A673 (cell line): ENCODE data around the gene FRMD1. TPM values are rescaled to one million over a fixed set of nuclear protein-coding genes. Genes with fewer than 3 reads are reported as not detected.

ENCODE experiments used
- BruUV-seq: library from RNA; stranded (reverse); fragments of 400-500 nt; replicated peaks from 2 replicates; lab custom pipeline; 2021; lab: Mats Ljungman, UMichigan
- CTCF ChIA-PET: fragments of 300-600 bp; sonication (Branson Sonifier 250); formaldehyde crosslinking; loops from one replicate; lab custom pipeline; 2022; ENCODE audit warnings: antibody characterized with exemption; lab: Charles Lee
- POLR2A ChIA-PET: fragments of 300-600 bp; sonication (Branson Sonifier 250); formaldehyde crosslinking; loops from one replicate; lab custom pipeline; 2022; ENCODE audit warnings: antibody characterized with exemption; ENCODE audit not compliant: low non-redundant PET; lab: Charles Lee
- DNase-seq: peaks from one replicate; pipeline ENCODE4 v3.0.0-alpha.2; 2015; ENCODE audit warnings: low spot score
- H3K27ac ChIP-seq: fragments of 200-600 bp; sonication (generic); 2 replicates; pipeline ENCODE4 v1.5.1; 2016; ENCODE audit warnings: mixed run types, low read depth, mild to moderate bottlenecking, mixed read lengths, antibody characterized with exemption, low read length; ENCODE audit not compliant: poor library complexity, severe bottlenecking
- H3K27me3 ChIP-seq: fragments of 200-600 bp; sonication (generic); replicated peaks from 2 replicates; pipeline ENCODE4 v1.6.1; 2017; ENCODE audit warnings: mixed run types, low read depth, mild to moderate bottlenecking, mixed read lengths, antibody characterized with exemption, low read length; ENCODE audit not compliant: insufficient read depth, poor library complexity
- H3K36me3 ChIP-seq: fragments of 200-600 bp; sonication (generic); 2 replicates; pipeline ENCODE4 v1.6.1; 2016; ENCODE audit warnings: mixed run types, mild to moderate bottlenecking, mixed read lengths, antibody characterized with exemption, low read length; ENCODE audit not compliant: insufficient read depth, poor library complexity, severe bottlenecking
- H3K4me1 ChIP-seq: fragments of 200-600 bp; sonication (generic); 2 replicates; pipeline ENCODE4 v1.6.1; 2017; ENCODE audit warnings: mixed run types, mild to moderate bottlenecking, mixed read lengths, antibody characterized with exemption, low read length; ENCODE audit not compliant: insufficient read depth, poor library complexity, severe bottlenecking
- H3K4me3 ChIP-seq: fragments of 200-600 bp; sonication (generic); 2 replicates; pipeline ENCODE4 v1.5.1; 2016; ENCODE audit warnings: low read depth, mixed run types, mild to moderate bottlenecking, mixed read lengths, low read length; ENCODE audit not compliant: poor library complexity, severe bottlenecking
- H3K9me3 ChIP-seq: fragments of 200-600 bp; sonication (generic); 2 replicates; pipeline ENCODE4 v1.6.1; 2016; ENCODE audit warnings: mixed run types, low read depth, mild to moderate bottlenecking, mixed read lengths, antibody characterized with exemption, low read length; ENCODE audit not compliant: poor library complexity, severe bottlenecking
- CTCF ChIP-seq: fragments of 300-800, 200-600 bp; sonication (generic); conservative IDR thresholded peaks from 2 replicates; pipeline ENCODE4 v1.5.1; 2017; ENCODE audit warnings: low read depth, mild to moderate bottlenecking, antibody characterized with exemption, low read length, moderate library complexity, mixed read lengths
- EZH2 ChIP-seq: fragments of 200-600 bp; sonication (generic); IDR thresholded peaks from 2 replicates; pipeline ENCODE4 v1.6.1; 2017; ENCODE audit warnings: borderline replicate concordance, low read depth, mild to moderate bottlenecking, mixed read lengths, antibody characterized with exemption, low read length; ENCODE audit not compliant: poor library complexity, severe bottlenecking
- intact Hi-C: fragments of 100-400 bp; cut with micrococcal nuclease; formaldehyde crosslinking; loops from one replicate; pipeline ENCODE4 v1.10.0; 2022; ENCODE audit not compliant: unreplicated experiment
- total RNA-seq: library from RNA; stranded (reverse); gene quantifications from 2 replicates; pipeline ENCODE4 v1.2.3, GENCODE V29; 2021

The FRMD1 gene
- total RNA-seq, 1 experiment from 2014 or later = not detected

GRCh38 chr6:168030908-168031307 is 48.1 kb downstream of the FRMD1 start:
- H3K9me3 ChIP-seq = no peaks in the 10 kb centered on the region
- no peak for TF ChIP-seq CTCF
- TF ChIP-seq EZH2 = no peak
- ChIA-PET CTCF (no interaction called here), POLR2A (no interaction called here)
- H3K4me3 ChIP-seq = no peak overlapping the region
- intact Hi-C loops = no loop called here
- H3K4me1 ChIP-seq = peaks cover 17% of the 10 kb centered on the region
- DNase-seq = no peak
- no TSS peak for BruUV-seq
- no peak overlapping the region for H3K27ac ChIP-seq
- H3K27me3 ChIP-seq = no peaks in the 10 kb centered on the region
- H3K36me3 ChIP-seq = no peaks in the 10 kb centered on the region

- intact Hi-C loops = no loop called here
- CTCF ChIA-PET = no interaction called here
Measured at GRCh38 chr6:168030218-168030746, 48.7 kb downstream of the FRMD1 start.

GRCh38 chr6:168029459-168030217 is 49.4 kb downstream of the FRMD1 start:
- Histone ChIP-seq H3K9me3 (no peaks in the 10 kb centered on the region), H3K4me1 (peaks cover 14% of the 10 kb centered on the region), H3K36me3 (no peaks in the 10 kb centered on the region), H3K27ac (no peak overlapping the region), H3K4me3 (no peak overlapping the region), H3K27me3 (no peaks in the 10 kb centered on the region)
- CTCF ChIA-PET = no interaction called here
- no TSS peak for BruUV-seq
- POLR2A ChIA-PET = no interaction called here
- DNase-seq = no peak
- TF ChIP-seq EZH2 = no peak
- no peak for TF ChIP-seq CTCF
- intact Hi-C loops = no loop called here

More at GRCh38 chr6:168030218-168030746, 48.7 kb downstream of the FRMD1 start:
- no peaks in the 10 kb centered on the region for H3K36me3 ChIP-seq
- no peak for TF ChIP-seq CTCF
- no peak for TF ChIP-seq EZH2
- BruUV-seq = no TSS peak
- H3K27ac ChIP-seq = no peak overlapping the region
- H3K4me3 ChIP-seq = no peak overlapping the region
- H3K4me1 ChIP-seq = peaks cover 17% of the 10 kb centered on the region
- no peak for DNase-seq
- H3K27me3 ChIP-seq = no peaks in the 10 kb centered on the region
- H3K9me3 ChIP-seq = no peaks in the 10 kb centered on the region
- POLR2A ChIA-PET = no interaction called here
